ENCODE measurements around the gene ZNF697. TPM values are rescaled to one million over a fixed set of nuclear protein-coding genes. Genes with fewer than 3 reads are reported as not detected.

The ZNF697 gene
- total RNA-seq, 1 experiment from 2014 or later = 4.8 TPM

- ChIA-PET CTCF (interaction anchor here (0.5 kb wide), 1 partner anchor 151 kb away, joined by 3 read pairs; no protein-coding TSS in a partner anchor), POLR2A (ENCODE audit: low non-redundant PET) (no interaction called here)
- Histone ChIP-seq H3K9me3 (ENCODE audit: low read depth, low read length, poor library complexity, severe bottlenecking) (no peaks in the 10 kb centered on the region), H3K4me3 (ENCODE audit: low read depth, low read length, poor library complexity, severe bottlenecking) (no peak overlapping the region), H3K36me3 (ENCODE audit: insufficient read depth, low read length, poor library complexity, severe bottlenecking) (no peaks in the 10 kb centered on the region), H3K27ac (ENCODE audit: low read depth, low read length, poor library complexity, severe bottlenecking) (no peak overlapping the region), H3K4me1 (ENCODE audit: insufficient read depth, low read length, poor library complexity, severe bottlenecking) (peaks cover 2% of the 10 kb centered on the region), H3K27me3 (replicated peaks; ENCODE audit: insufficient read depth, low read depth, low read length, poor library complexity) (no peaks in the 10 kb centered on the region)
- DNase-seq (ENCODE audit: low spot score) = no peak
- no peak for TF ChIP-seq EZH2 (IDR thresholded peaks at IDR 0.05; ENCODE audit: borderline replicate concordance, low read depth, low read length, poor library complexity, severe bottlenecking)
- TF ChIP-seq CTCF (conservative IDR thresholded peaks at IDR 0.05; ENCODE audit: low read depth, low read length) = no peak
- intact Hi-C loops (cut with micrococcal nuclease; ENCODE audit: unreplicated experiment) = no loop called here
- no TSS peak for BruUV-seq (replicated peaks)
Measured at GRCh38 chr1:119636491-119637089, 11.5 kb downstream of the ZNF697 start.

- ChIA-PET POLR2A (ENCODE audit: low non-redundant PET) (no interaction called here), CTCF (no interaction called here)
- intact Hi-C loops (cut with micrococcal nuclease; ENCODE audit: unreplicated experiment) = no loop called here
- Histone ChIP-seq H3K36me3 (ENCODE audit: insufficient read depth, low read length, poor library complexity, severe bottlenecking) (no peaks in the 10 kb centered on the region), H3K4me1 (ENCODE audit: insufficient read depth, low read length, poor library complexity, severe bottlenecking) (peaks cover 6% of the 10 kb centered on the region), H3K4me3 (ENCODE audit: low read depth, low read length, poor library complexity, severe bottlenecking) (no peak overlapping the region), H3K27me3 (replicated peaks; ENCODE audit: insufficient read depth, low read depth, low read length, poor library complexity) (peaks cover 4% of the 10 kb centered on the region), H3K27ac (ENCODE audit: low read depth, low read length, poor library complexity, severe bottlenecking) (no peak overlapping the region), H3K9me3 (ENCODE audit: low read depth, low read length, poor library complexity, severe bottlenecking) (no peaks in the 10 kb centered on the region)
- DNase-seq (ENCODE audit: low spot score) = no peak
- TF ChIP-seq CTCF (conservative IDR thresholded peaks at IDR 0.05; ENCODE audit: low read depth, low read length) (no peak), EZH2 (IDR thresholded peaks at IDR 0.05; ENCODE audit: borderline replicate concordance, low read depth, low read length, poor library complexity, severe bottlenecking) (no peak)
- no TSS peak for BruUV-seq (replicated peaks)
Measured at GRCh38 chr1:119635811-119636390, 12.2 kb downstream of the ZNF697 start.

- peaks cover 6% of the 10 kb centered on the region for H3K4me1 ChIP-seq (ENCODE audit: insufficient read depth, low read length, poor library complexity, severe bottlenecking)
- ChIA-PET POLR2A (ENCODE audit: low non-redundant PET) (no interaction called here), CTCF (no interaction called here)
- no peaks in the 10 kb centered on the region for H3K36me3 ChIP-seq (ENCODE audit: insufficient read depth, low read length, poor library complexity, severe bottlenecking)
- TF ChIP-seq CTCF (conservative IDR thresholded peaks at IDR 0.05; ENCODE audit: low read depth, low read length) = no peak
- no peak for TF ChIP-seq EZH2 (IDR thresholded peaks at IDR 0.05; ENCODE audit: borderline replicate concordance, low read depth, low read length, poor library complexity, severe bottlenecking)
- H3K4me3 ChIP-seq (ENCODE audit: low read depth, low read length, poor library complexity, severe bottlenecking) = no peak overlapping the region
- intact Hi-C loops (cut with micrococcal nuclease; ENCODE audit: unreplicated experiment) = no loop called here
- no peak for DNase-seq (ENCODE audit: low spot score)
- peaks cover 4% of the 10 kb centered on the region for H3K27me3 ChIP-seq (replicated peaks; ENCODE audit: insufficient read depth, low read depth, low read length, poor library complexity)
- no peaks in the 10 kb centered on the region for H3K9me3 ChIP-seq (ENCODE audit: low read depth, low read length, poor library complexity, severe bottlenecking)
- H3K27ac ChIP-seq (ENCODE audit: low read depth, low read length, poor library complexity, severe bottlenecking) = no peak overlapping the region
- no TSS peak for BruUV-seq (replicated peaks)
Measured at GRCh38 chr1:119634016-119634415, 14.1 kb downstream of the ZNF697 start.

Measured in A673 (cell line).